Measurements from ENCODE around the gene ZNF286A.
"Not testable (repeated sequence)": the region's sequence is repeated elsewhere in the genome, so short reads cannot be mapped to it uniquely, and the experiment has no call there.

The ZNF286A gene

GRCh38 chr17:15699413-15699924, at the start of gene ZNF286A:
Gene ZNF286A, plus strand, starts transcription at chr17:15699752. Its CDS starts 578 bp downstream, at chr17:15700330.
- Histone ChIP-seq H3K4me3 (ENCODE audit: low read length) (peak within 1 kb of the TSS; percentile 82), H3K9ac (ENCODE audit: low read length) (peak within 1 kb of the TSS; percentile 81)
- H3K4me1 ChIP-seq (ENCODE audit: control insufficient read depth, insufficient read depth, low read length); H3K9me3 ChIP-seq (ENCODE audit: control insufficient read depth, low read length); H3K36me3 ChIP-seq (ENCODE audit: control insufficient read depth, insufficient read depth, low read length, severe bottlenecking); H3K27me3 ChIP-seq (replicated peaks; ENCODE audit: control insufficient read depth, insufficient read depth, low read length): not testable (repeated sequence)
- DNase-seq (ENCODE audit: low read depth), result peak; percentile 100

GRCh38 chr17:15649861-15650421, 49.6 kb upstream of the ZNF286A start:
- peak; percentile 81 for DNase-seq (ENCODE audit: low read depth)
- Histone ChIP-seq H3K36me3 (ENCODE audit: control insufficient read depth, insufficient read depth, low read length, severe bottlenecking) (no peaks in the 10 kb centered on the region), H3K4me1 (ENCODE audit: control insufficient read depth, insufficient read depth, low read length) (peaks cover 25% of the 10 kb centered on the region), H3K4me3 (ENCODE audit: low read length) (peak overlapping the region; percentile 85), H3K9ac (ENCODE audit: low read length) (peak overlapping the region; percentile 86), H3K9me3 (ENCODE audit: control insufficient read depth, low read length) (no peaks in the 10 kb centered on the region), H3K27me3 (replicated peaks; ENCODE audit: control insufficient read depth, insufficient read depth, low read length) (no peaks in the 10 kb centered on the region)

- Histone ChIP-seq H3K27me3 (replicated peaks; ENCODE audit: control insufficient read depth, insufficient read depth, low read length) (no peaks in the 10 kb centered on the region), H3K4me1 (ENCODE audit: control insufficient read depth, insufficient read depth, low read length) (peaks cover 20% of the 10 kb centered on the region), H3K9me3 (ENCODE audit: control insufficient read depth, low read length) (no peaks in the 10 kb centered on the region), H3K36me3 (ENCODE audit: control insufficient read depth, insufficient read depth, low read length, severe bottlenecking) (no peaks in the 10 kb centered on the region), H3K4me3 (ENCODE audit: low read length) (peak overlapping the region; percentile 85), H3K9ac (ENCODE audit: low read length) (peak overlapping the region; percentile 86)
- peak; percentile 25 for DNase-seq (ENCODE audit: low read depth)
These were observed 48.6 kb upstream of the ZNF286A start for GRCh38 chr17:15650741-15651582.

GRCh38 chr17:15651583-15652110, 47.9 kb upstream of the ZNF286A start:
- Histone ChIP-seq H3K36me3 (ENCODE audit: control insufficient read depth, insufficient read depth, low read length, severe bottlenecking) (no peaks in the 10 kb centered on the region), H3K9ac (ENCODE audit: low read length) (peak overlapping the region; percentile 86), H3K4me1 (ENCODE audit: control insufficient read depth, insufficient read depth, low read length) (peaks cover 19% of the 10 kb centered on the region), H3K4me3 (ENCODE audit: low read length) (peak overlapping the region; percentile 85), H3K9me3 (ENCODE audit: control insufficient read depth, low read length) (no peaks in the 10 kb centered on the region), H3K27me3 (replicated peaks; ENCODE audit: control insufficient read depth, insufficient read depth, low read length) (no peaks in the 10 kb centered on the region)
- DNase-seq (ENCODE audit: low read depth), result peak; percentile 99

GRCh38 chr17:15652960-15653359, 46.6 kb upstream of the ZNF286A start:
- H3K36me3 ChIP-seq (ENCODE audit: control insufficient read depth, insufficient read depth, low read length, severe bottlenecking), result no peaks in the 10 kb centered on the region
- H3K9me3 ChIP-seq (ENCODE audit: control insufficient read depth, low read length), result no peaks in the 10 kb centered on the region
- H3K9ac ChIP-seq (ENCODE audit: low read length), result no peak overlapping the region
- H3K4me3 ChIP-seq (ENCODE audit: low read length), result no peak overlapping the region
- no peak for DNase-seq (ENCODE audit: low read depth)
- H3K27me3 ChIP-seq (replicated peaks; ENCODE audit: control insufficient read depth, insufficient read depth, low read length), result no peaks in the 10 kb centered on the region
- H3K4me1 ChIP-seq (ENCODE audit: control insufficient read depth, insufficient read depth, low read length), result peaks cover 19% of the 10 kb centered on the region

- not testable (repeated sequence) for H3K9ac ChIP-seq (ENCODE audit: low read length); H3K4me3 ChIP-seq (ENCODE audit: low read length); DNase-seq (ENCODE audit: low read depth); H3K9me3 ChIP-seq (ENCODE audit: control insufficient read depth, low read length); H3K27me3 ChIP-seq (replicated peaks; ENCODE audit: control insufficient read depth, insufficient read depth, low read length); H3K36me3 ChIP-seq (ENCODE audit: control insufficient read depth, insufficient read depth, low read length, severe bottlenecking)
- H3K4me1 ChIP-seq (ENCODE audit: control insufficient read depth, insufficient read depth, low read length), result peaks cover 19% of the 10 kb centered on the region
These were observed 45.2 kb upstream of the ZNF286A start for GRCh38 chr17:15654401-15654800.

- Histone ChIP-seq H3K4me3 (ENCODE audit: low read length) (no peak overlapping the region), H3K4me1 (ENCODE audit: control insufficient read depth, insufficient read depth, low read length) (peaks cover 17% of the 10 kb centered on the region), H3K36me3 (ENCODE audit: control insufficient read depth, insufficient read depth, low read length, severe bottlenecking) (no peaks in the 10 kb centered on the region), H3K9ac (ENCODE audit: low read length) (no peak overlapping the region), H3K9me3 (ENCODE audit: control insufficient read depth, low read length) (no peaks in the 10 kb centered on the region), H3K27me3 (replicated peaks; ENCODE audit: control insufficient read depth, insufficient read depth, low read length) (no peaks in the 10 kb centered on the region)
- DNase-seq (ENCODE audit: low read depth), result no peak
These were observed 44.5 kb upstream of the ZNF286A start for GRCh38 chr17:15654886-15655561.

GRCh38 chr17:15657868-15658267, 41.7 kb upstream of the ZNF286A start:
- H3K4me1 ChIP-seq (ENCODE audit: control insufficient read depth, insufficient read depth, low read length), result peaks cover 3% of the 10 kb centered on the region
- no peak overlapping the region for H3K4me3 ChIP-seq (ENCODE audit: low read length)
- H3K36me3 ChIP-seq (ENCODE audit: control insufficient read depth, insufficient read depth, low read length, severe bottlenecking), result no peaks in the 10 kb centered on the region
- DNase-seq (ENCODE audit: low read depth), result no peak
- H3K9me3 ChIP-seq (ENCODE audit: control insufficient read depth, low read length), result no peaks in the 10 kb centered on the region
- no peaks in the 10 kb centered on the region for H3K27me3 ChIP-seq (replicated peaks; ENCODE audit: control insufficient read depth, insufficient read depth, low read length)
- H3K9ac ChIP-seq (ENCODE audit: low read length), result no peak overlapping the region

- H3K9ac ChIP-seq (ENCODE audit: low read length), result no peak overlapping the region
- H3K4me1 ChIP-seq (ENCODE audit: control insufficient read depth, insufficient read depth, low read length), result peaks cover 3% of the 10 kb centered on the region
- H3K27me3 ChIP-seq (replicated peaks; ENCODE audit: control insufficient read depth, insufficient read depth, low read length), result no peaks in the 10 kb centered on the region
- H3K9me3 ChIP-seq (ENCODE audit: control insufficient read depth, low read length), result no peaks in the 10 kb centered on the region
- H3K36me3 ChIP-seq (ENCODE audit: control insufficient read depth, insufficient read depth, low read length, severe bottlenecking), result no peaks in the 10 kb centered on the region
- no peak for DNase-seq (ENCODE audit: low read depth)
- H3K4me3 ChIP-seq (ENCODE audit: low read length), result no peak overlapping the region
These were observed 41.3 kb upstream of the ZNF286A start for GRCh38 chr17:15658296-15658695.

- peaks cover 3% of the 10 kb centered on the region for H3K4me1 ChIP-seq (ENCODE audit: control insufficient read depth, insufficient read depth, low read length)
- H3K27me3 ChIP-seq (replicated peaks; ENCODE audit: control insufficient read depth, insufficient read depth, low read length), result no peaks in the 10 kb centered on the region
- DNase-seq (ENCODE audit: low read depth), result no peak
- no peak overlapping the region for H3K9ac ChIP-seq (ENCODE audit: low read length)
- no peak overlapping the region for H3K4me3 ChIP-seq (ENCODE audit: low read length)
- no peaks in the 10 kb centered on the region for H3K9me3 ChIP-seq (ENCODE audit: control insufficient read depth, low read length)
- H3K36me3 ChIP-seq (ENCODE audit: control insufficient read depth, insufficient read depth, low read length, severe bottlenecking), result peaks cover 5% of the 10 kb centered on the region
These were observed 40.3 kb upstream of the ZNF286A start for GRCh38 chr17:15659236-15659635.

- H3K36me3 ChIP-seq (ENCODE audit: control insufficient read depth, insufficient read depth, low read length, severe bottlenecking), result peaks cover 7% of the 10 kb centered on the region
- no peak overlapping the region for H3K4me3 ChIP-seq (ENCODE audit: low read length)
- H3K9ac ChIP-seq (ENCODE audit: low read length), result no peak overlapping the region
- no peaks in the 10 kb centered on the region for H3K27me3 ChIP-seq (replicated peaks; ENCODE audit: control insufficient read depth, insufficient read depth, low read length)
- H3K9me3 ChIP-seq (ENCODE audit: control insufficient read depth, low read length), result no peaks in the 10 kb centered on the region
- peaks cover 3% of the 10 kb centered on the region for H3K4me1 ChIP-seq (ENCODE audit: control insufficient read depth, insufficient read depth, low read length)
- peak; percentile 19 for DNase-seq (ENCODE audit: low read depth)
These were observed 39.9 kb upstream of the ZNF286A start for GRCh38 chr17:15659663-15660062.

Measured in adipocyte (in vitro differentiated cells).